NCI-H510A (cell line): ENCODE data around the gene RNF182.
"Not testable (repeated sequence)": the region's sequence is repeated elsewhere in the genome, so short reads cannot be mapped to it uniquely, and the experiment has no call there.

Experiments used
- DNase-seq: peaks from one replicate; lab custom pipeline; 2025; lab: John Stamatoyannopoulos, UW

The RNF182 gene

DNA sequence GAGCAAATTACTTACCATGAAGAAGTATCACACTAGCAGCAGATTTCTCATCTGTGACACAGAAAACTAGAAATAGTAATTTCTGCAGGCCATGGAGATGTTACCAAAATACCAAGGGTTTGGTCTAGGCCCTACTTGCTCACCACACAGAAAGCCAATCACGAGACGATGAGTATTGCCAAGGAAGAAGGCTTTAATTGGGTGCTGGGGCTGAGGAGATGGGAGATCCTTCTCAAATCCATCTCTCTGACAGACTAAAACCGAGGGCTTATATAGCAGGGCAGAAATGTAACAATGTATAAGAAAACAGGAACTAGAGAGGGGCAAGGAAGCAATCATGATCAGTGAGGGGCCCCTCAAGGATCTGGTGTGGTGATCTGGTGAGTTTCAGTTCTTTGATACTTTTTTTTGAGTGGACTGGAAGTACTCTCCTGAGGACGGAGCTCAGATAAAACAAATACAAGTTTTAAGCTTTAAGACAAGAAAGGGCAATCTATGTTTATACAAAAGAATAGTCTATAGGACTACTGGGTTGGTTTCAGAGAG lies 40.9 kb downstream of the RNF182 start:
- no peak for DNase-seq

DNA sequence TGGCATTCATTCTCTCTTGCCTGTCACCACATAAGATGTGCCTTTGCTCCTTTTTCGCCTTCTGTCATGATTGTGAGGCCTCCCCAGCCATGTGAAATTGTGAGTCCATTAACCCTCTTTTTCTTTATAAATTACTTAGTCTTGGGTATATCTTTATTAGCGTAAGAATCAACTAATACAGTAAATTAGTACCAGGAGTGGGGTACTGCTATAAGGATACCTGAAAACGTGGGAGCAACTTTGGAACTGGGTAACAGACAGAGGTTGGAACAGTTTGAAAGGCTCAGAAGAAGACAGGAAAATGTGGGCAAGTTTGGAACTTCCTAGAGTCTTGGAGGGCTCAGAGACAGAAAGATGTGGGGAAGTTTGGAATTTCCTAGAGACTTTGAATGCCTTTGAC lies 46.6 kb downstream of the RNF182 start:
- no peak for DNase-seq

DNA sequence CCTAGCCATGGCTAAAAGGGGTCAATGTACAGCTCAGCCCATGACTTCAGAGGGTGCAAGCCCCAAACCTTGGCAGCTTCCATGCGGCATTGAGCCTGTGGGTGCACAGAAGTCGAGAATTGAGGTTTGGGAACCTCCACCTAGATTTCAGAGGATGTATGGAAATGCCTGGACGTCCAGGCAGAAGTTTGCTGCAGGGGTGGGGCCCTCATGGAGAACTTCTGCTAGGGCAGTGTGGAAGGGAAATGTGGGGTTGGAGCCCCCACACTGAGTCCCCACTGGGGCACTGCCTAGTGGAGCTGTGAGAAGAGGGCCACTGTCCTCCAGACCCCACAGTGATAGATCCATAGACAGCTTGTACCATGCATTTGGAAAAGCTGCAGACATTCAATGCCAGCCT lies 47.9 kb downstream of the RNF182 start:
- DNase-seq, result not testable (repeated sequence)

DNA sequence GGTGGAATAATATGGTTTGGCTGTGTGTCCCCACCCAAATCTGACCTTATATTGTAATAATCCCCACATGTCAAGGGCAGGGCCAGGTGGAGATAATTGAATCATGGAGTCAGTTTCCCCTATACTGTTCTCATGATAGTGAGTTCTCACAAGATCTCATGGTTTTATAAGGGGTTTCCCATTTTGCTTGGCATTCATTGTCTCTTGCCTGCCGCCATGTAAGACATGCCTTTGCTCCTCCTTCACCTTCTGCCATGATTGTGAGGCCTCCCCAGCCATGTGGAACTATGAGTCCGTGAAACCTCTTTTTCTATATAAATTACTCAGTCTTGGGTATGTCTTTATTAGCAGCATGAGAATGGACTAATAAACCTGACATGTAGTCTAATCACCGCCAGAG lies 48.7 kb downstream of the RNF182 start:
- not testable (repeated sequence) for DNase-seq

DNA sequence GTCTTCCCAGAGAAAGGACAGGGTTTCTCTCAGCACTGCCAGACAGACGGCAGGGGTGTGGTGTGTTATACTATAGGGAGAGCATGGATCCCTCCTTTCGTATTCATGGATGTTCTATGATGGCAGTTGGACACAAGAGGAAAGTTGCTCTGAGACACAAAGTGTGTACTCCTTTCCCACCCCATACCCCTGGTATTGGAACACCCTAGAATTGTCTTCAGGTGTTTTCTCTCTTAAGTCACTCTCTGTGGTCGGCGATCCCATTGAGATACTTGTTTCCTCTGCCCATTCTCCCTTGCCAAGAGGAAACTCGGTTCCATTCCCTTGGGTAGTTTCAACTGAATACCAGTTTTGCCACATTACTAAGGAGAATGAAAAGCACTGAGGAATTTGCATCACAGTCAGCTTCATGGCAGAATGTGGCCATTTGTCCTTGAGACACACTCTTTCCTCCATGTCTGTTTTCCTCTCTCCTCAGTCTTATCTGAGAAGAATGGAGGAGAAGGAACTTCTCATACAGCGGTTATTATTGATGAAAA lies 53.4 kb downstream of the RNF182 start:
- no peak for DNase-seq

DNA sequence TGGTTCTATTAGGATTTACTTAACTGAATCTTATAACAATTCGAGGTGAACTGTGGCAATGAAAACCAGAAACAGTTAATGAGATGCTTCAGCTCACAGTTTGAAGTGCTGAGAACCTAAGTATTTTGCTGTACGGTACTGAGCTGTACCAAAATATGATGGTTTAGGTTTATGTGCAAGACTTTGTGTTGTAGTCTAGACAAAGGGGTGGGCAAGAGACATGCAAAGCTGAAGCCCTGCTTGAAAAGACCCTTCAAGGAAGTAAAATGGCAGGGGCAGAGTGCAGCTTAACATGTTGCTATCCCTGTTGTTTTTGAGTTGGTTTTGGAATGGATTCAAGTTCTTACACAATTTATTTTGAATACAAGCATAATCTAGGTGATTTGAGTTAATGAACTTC lies 54.0 kb downstream of the RNF182 start:
- DNase-seq, result no peak

DNA sequence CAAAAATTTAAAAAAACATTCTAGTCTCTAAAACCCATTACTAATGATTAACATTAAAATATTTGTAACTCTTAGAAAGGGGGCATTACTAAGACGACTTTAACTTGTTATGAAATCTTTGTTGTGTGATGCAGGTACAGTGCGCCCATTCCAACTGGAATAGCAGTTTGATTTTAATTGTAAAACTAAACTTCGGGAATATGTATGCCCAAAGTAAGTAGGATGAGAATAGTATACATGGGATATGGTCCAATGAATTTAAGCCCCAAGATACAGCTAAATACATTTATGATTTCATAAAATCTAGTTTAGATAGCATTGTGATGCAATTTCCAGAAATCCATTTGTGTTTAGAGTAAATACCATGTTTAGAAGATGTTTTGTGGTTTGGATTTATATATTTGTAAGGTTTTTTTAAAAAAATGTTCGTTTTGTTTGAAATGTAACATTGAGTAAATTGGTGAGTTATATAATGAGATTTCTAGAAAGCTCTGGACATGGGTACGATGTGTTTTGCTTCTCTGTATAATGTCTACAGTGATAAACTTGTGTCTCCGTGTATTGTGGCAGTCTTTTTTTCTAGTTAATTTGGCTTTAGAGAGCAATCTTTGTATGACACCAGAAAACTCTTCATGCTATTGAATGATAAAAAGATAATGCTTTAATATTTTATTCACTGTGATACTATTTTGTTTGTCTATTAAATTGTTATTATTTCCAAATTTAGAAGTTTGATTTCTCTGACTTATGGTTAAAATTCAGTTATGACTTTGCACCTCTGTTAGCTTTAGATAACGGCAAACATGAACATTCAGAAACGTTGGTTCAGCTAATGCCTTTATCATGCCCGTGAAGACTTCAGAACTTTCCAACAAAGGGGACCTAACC lies 54.8 kb downstream of the RNF182 start:
- DNase-seq, result no peak

DNA sequence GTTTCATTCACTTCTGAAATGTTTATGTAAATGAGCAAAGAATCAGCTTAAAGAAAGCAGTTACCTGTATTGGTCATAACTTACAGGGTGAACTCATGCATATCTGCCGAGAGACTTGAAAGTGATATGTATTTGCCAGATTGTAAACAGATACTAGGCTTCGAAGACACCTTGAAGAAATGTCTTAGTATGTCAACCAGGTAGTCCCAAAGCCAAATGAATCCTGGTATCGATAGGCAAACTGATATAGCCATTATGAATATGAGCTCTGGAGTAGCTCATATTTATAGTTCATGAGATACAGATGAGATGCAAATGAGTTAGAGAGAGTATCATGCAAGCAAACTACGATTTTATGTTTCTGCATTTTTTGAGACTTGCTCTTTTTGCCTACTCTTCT lies 55.8 kb downstream of the RNF182 start:
- DNase-seq, result no peak

DNA sequence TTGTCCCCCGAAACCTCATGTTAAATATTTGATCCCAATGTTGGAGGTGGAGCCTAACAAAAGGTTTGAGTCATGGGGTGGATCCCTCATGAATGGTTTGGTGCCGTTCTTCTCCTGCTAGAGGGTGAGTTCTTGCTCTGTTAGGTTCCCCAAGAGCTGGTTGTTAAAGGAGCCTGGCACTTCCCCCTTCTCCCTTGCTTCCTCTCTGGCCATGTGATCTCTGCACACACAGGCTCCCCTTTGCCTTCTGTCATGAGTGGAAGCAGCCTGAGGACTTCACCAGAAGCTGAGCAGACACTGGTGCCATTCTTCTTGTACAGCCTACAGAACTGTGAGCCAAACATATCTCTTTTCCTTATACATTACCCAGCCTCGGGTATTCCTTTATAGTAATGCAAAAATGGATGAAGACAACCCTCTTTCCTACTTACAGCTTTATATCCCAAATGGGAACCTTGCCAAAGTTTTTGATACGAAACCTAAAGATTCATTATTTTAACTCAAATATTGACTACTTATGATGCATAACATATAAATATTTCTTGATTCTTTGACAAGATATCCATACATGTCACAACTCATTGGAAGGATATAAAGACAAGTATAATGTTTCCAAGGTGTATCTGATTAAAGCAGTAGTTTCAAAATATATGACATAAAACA lies 61.0 kb downstream of the RNF182 start:
- no peak for DNase-seq

DNA sequence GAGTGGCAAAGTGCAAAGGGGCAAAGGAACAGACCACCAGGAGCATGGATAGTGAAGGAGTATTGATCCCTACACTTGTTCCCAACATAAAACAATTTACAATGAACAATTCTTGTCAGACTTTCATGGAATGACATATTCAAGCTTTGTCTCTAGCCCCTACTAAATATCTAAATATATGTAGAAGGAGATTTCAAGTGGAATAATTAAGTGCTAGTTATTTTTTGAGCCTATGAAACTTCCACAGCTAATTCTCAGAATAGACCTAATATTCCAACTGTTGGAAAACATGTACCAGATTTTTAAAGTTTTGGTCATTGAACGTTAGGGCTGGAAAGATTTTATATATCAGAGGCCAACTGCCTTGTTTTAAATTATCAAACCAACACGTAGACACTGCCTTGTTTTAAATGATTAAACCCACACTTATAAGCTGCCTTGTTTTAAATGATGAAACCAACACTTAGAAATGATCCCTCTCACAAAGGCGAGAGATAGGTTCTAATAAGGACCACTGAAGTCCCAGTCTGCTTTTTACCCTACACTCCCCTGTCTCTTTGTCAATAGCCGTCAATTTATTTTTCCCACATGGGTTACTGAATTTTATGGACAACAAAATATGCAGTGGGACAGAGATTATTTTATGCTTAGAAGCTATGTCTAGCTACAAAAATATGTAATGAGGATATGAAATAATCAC lies 62.1 kb downstream of the RNF182 start:
- DNase-seq, result no peak

DNA sequence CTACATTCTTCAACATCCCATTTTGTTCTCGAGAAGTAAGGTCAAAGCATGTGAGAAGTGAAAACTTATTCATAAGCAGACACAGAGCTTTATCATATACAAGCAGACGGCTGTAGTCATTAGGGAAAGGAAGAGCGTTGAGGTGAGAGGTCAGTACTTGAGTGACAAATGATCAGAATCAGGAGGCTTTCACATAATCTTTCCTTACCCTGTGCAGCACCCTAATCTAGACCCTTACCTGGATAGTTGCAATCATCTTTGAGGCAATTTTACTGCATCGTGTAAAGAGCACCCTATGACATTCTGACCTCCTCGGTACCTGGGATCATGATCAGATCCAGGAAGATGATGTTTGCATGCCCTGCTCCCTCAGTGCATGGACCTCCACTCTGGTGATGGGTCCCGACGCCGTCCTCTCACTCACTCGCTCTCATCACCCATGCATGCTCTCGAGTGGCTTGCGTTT lies 62.7 kb downstream of the RNF182 start:
- no peak for DNase-seq

DNA sequence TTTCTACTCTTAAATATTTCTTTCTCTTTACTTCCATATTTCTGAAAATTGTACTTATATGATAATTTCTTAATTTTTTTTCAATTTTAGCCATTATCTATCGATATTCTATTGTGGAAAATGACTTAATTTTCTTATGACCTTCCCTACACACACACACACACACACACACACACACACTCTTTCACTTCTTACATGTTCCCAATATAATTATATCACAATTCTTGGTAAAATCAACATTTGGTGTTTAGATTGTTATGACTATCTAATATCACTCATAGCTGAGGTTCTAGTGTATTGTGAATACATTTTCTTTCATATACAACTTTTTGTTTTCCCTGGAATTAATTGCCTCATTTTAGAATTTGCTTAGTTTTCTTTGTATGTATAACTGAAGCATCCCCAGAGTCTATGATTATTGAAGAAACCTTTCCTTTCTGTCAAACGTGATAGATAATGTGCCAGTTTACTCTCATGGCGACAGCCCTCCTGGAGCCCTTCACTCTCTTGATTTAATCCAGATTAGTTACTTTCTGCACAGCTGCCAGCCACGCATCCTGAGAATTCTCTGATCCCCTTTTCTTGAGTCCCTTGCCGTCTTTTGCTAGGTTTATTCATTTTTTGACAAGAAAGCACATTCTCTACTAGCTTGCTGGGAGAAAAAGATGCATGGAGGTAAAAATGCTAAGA lies 63.4 kb downstream of the RNF182 start:
- DNase-seq, result no peak

DNA sequence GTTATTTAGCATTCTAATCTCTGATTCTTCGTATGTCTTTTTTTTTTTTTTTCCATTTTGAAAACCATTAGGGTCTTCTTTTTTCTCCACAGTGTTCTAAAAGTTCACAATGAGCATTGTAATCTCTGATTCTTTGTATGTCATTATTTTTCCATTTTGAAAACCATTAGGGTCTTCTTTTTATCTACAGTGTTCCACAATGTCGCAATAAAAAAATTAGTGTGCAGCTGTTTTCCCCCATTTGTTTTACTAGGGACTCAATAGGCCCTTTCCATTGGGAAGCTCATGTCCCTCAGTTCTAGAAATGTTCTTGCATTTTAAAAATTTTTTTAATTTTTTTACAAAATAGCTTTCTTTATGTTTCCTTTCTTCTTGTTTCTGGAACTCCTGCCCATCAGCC lies 64.2 kb downstream of the RNF182 start:
- no peak for DNase-seq

DNA sequence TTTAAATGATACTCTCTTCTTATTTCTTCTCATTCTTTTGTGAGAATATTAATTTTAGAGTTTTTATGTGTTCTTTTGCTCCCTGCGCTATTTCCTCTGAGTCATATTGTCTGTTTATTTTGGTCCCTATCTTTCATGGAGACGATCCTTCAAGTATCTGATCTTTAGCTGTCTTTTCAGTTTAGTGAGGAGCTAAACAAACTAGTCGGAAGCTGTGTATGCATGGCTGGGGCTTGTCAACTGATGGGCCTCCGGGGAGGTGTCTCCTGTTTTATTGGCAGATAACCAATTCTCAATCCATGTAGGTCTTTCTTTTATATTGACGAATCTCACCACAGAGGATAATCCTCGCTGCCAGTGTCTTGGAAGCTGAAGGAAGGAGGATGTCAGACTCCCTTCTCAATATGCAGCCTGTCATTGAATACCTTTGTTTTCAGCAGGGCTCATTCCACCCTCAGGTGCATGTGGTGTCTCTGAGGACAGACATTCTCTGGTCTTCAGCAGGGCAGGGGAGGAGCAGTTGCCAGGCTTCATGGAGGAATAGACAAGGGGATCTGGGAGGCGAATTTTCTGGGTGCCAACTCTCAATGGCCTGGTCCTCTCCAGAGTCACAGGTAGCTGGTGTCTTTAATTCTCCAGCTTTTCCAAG lies 64.9 kb downstream of the RNF182 start:
- DNase-seq, result no peak

DNA sequence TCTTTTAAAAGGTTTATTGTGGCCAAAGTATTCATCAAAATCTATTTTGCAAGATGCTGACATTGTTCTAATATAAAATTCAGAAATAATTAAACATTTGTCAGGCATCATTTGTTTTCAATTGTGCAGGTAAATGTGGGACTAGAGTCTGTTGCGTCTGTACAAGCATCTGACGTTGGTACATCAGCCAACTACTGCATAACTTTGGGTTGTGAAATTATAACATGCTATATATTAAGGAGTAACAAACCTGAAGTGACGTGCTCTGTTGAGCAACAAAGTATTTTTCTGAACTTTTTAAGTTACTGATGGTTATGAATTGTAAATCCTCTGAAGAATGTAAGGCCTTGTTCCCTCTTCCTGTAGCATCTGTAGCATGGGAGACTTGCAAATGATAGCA lies 66.0 kb downstream of the RNF182 start:
- no peak for DNase-seq

DNA sequence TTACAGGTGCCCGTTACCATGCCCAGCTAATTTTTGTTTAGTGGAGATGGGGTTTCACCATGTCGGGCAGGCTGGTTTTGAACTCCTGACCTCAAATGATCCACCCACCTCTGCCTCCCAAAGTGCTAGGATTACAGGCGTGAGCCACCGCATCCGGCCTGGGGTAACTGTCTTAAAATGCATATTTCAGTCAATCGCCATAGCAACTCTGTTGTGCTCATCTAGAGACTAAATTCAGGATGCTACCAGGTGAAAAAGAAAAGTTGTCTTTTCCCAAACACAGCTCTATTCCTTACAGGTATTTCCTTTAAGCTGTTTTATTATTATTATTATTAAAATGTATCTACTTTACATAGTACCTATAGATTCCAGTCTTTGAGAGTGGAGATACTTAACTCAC lies 66.6 kb downstream of the RNF182 start:
- no peak for DNase-seq

DNA sequence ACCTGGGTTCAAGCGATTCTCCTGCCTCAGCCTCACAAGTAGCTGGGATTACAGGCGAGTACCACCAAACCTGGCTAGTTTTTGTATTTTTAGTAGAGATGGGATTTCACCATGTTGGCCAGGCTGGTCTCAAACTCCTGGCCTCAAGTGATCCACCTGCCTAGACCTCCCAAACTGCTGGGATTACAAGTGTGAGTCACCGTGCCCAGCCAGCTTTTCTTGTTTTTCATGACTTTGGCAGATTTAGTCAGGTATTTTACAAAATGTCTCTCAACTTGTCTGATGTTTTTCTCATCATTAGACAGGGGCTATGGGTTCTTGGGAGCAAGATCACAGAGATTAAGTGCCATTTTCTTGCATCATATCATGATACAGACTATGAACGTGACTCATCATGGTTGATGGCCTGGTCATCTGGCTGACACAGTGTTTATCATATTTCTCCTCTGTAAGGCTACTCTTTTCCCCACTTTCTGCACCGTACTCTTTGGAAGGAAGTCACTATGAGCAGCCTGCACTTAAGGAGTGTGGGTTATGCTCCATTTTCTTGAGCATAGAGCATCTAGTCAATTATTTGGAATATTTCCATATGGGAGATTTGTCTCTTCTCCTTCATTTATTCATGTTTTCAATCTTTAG lies 67.8 kb downstream of the RNF182 start:
- DNase-seq, result no peak

DNA sequence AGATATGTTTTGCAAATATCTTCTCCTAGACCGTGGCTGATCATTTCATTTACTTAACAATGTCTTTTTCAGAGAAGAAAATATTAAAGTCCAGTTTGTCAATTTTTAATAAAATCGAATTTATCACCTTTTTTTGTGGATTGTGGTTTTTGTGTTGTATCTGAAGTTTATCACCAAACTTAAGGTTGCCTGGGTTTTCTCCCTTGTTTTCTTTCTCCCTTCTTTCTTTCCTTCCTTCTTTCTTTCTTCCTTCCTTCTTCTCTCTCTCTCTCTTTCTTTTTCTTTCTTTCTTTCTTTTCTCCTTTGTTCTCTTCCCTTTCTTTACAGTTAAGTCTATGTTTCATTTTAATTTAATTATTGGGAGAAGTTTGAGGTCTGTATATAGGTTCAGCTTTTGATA lies 68.7 kb downstream of the RNF182 start:
- DNase-seq, result no peak

DNA sequence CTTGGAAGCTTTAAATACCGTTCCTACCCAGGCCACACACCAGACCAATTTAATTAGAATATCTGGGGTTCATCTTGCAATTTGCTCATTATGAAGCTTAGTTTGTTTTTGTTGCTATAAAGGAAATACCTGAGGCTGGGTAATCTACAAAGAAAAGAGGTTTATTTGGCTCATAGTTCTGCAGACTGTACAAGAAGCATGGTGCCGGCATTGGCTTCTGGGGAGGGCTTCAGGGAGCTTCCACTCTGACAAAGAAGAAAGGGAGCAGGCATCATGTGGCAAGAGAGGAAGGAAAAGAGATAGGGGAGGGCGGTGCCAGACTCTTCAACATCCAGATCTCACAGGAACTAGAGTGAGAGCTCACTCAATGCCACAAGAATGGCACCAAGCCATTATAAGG lies 73.6 kb downstream of the RNF182 start:
- DNase-seq, result no peak

DNA sequence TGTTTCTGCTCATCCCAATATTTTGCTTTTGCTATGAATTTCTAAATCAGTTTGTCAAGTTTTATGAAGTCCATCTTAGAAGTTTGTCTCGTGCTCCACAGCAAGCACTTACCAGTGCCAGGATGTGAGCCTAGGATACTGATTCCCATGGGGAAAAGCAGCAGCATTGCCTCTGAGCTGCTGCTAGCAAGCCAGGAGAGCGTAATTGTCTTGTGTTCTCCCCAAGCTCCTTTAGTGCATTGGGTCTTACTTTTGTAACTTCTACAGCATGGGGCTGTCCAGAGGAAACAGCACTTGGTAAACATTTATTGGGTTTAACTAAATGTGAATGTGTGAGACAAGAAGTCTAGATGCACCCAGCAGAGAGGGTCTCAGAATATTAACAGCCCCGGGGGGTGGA lies 76.1 kb downstream of the RNF182 start:
- DNase-seq, result no peak
